Measurements from ENCODE around the gene ZDHHC1.

- TF ChIP-seq POLR2AphosphoS5 (IDR thresholded peaks at IDR 0.05) = no peak
- TF ChIP-seq CTCF (IDR thresholded peaks at IDR 0.05) = no peak
- no peak for TF ChIP-seq POLR2A (IDR thresholded peaks at IDR 0.05)
Measured at GRCh38 chr16:67426950-67427349, 10.7 kb upstream of the ZDHHC1 start.

Measured in gastroesophageal sphincter (tissue), 3 donors.